GM06990 (cell line): ENCODE data around the gene SMAD9.

ENCODE experiments used
- DNase-seq: peaks from one replicate; pipeline ENCODE4 v3.0.0-alpha.2; 2011; ENCODE audit not compliant: insufficient read length; ENCODE audit errors: extremely low read depth
- H3K27me3 ChIP-seq: replicated peaks from 2 replicates; pipeline ENCODE4 v1.6.0; 2011; ENCODE audit warnings: low read length; ENCODE audit not compliant: control insufficient read depth, insufficient read depth
- H3K36me3 ChIP-seq: 2 replicates; pipeline ENCODE4 v1.5.1; 2011; ENCODE audit warnings: low read length; ENCODE audit not compliant: control insufficient read depth, insufficient read depth
- H3K4me3 ChIP-seq: replicated peaks from 2 replicates; pipeline ENCODE4 v1.5.1; 2011; ENCODE audit warnings: low read depth, mild to moderate bottlenecking, control low read depth, low read length
- CTCF ChIP-seq: IDR thresholded peaks from 2 replicates; pipeline ENCODE4 v1.5.1; 2011; ENCODE audit warnings: low read length, control low read depth, mild to moderate bottlenecking, inconsistent platforms; ENCODE audit not compliant: insufficient read depth, poor library complexity, severe bottlenecking

The SMAD9 gene

GRCh38 chr13:36862722-36863121 is 57.3 kb downstream of the SMAD9 start:
- H3K36me3 ChIP-seq, result no peaks in the 10 kb centered on the region
- no peak for DNase-seq
- H3K27me3 ChIP-seq, result no peaks in the 10 kb centered on the region; the same call in 1 of the 2 replicates
- no peak for TF ChIP-seq CTCF
- H3K4me3 ChIP-seq, result no peak overlapping the region

GRCh38 chr13:36862002-36862685 is 57.9 kb downstream of the SMAD9 start:
- no peak for TF ChIP-seq CTCF
- no peak for DNase-seq
- H3K36me3 ChIP-seq, result no peaks in the 10 kb centered on the region
- no peaks in the 10 kb centered on the region; the same call in 1 of the 2 replicates for H3K27me3 ChIP-seq
- H3K4me3 ChIP-seq, result no peak overlapping the region

GRCh38 chr13:36859259-36859658 is 60.8 kb downstream of the SMAD9 start:
- TF ChIP-seq CTCF, result no peak
- Histone ChIP-seq H3K36me3 (no peaks in the 10 kb centered on the region), H3K4me3 (no peak overlapping the region), H3K27me3 (no peaks in the 10 kb centered on the region; the same call in 1 of the 2 replicates)
- DNase-seq, result no peak

- peak; percentile 43 for TF ChIP-seq CTCF
- Histone ChIP-seq H3K4me3 (no peak overlapping the region), H3K27me3 (no peaks in the 10 kb centered on the region; the same call in 1 of the 2 replicates), H3K36me3 (no peaks in the 10 kb centered on the region)
- no peak for DNase-seq
Measured at GRCh38 chr13:36858290-36858689, 61.7 kb downstream of the SMAD9 start.

- Histone ChIP-seq H3K4me3 (no peak overlapping the region), H3K36me3 (no peaks in the 10 kb centered on the region), H3K27me3 (no peaks in the 10 kb centered on the region)
- no peak for TF ChIP-seq CTCF
- no peak for DNase-seq
Measured at GRCh38 chr13:36857253-36857652, 62.8 kb downstream of the SMAD9 start.
